GM19463 (cell line): ENCODE data around the gene SPX.

ENCODE experiments used
- ATAC-seq: cut with Tn5 transposase; IDR thresholded peaks from one replicate; pipeline ENCODE4 v1.9.1; 2021; ENCODE audit warnings: mild to moderate bottlenecking, moderate library complexity; ENCODE audit not compliant: unreplicated experiment

Gene SPX

GRCh38 chr12:21526053-21526452, at the start of gene SPX:
Gene SPX (plus strand): TSS chr12:21526296. CDS start chr12:21526473, 177 bp downstream.
- ATAC-seq = no peak

DNA sequence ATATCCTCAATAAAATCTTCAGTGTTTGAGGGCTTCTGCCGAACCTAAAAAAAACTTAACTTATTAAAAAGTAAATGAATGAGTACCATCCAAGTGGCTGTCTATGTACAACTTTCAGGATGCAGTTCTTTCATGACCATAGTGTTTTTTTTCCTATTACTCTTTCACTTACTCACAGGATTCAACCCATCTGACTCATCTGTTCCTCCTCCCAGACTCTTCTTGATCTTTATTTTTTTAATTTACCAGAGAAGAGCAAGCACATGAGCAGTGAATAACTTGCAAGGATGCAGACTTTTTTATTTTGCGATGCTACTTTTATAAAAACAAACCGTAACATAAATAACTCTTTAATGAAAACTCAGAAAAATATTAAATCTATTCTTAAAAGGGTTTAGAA, 49.1 kb upstream of the SPX start:
- ATAC-seq = no peak

GRCh38 chr12:21478756-21479455, 47.2 kb upstream of the SPX start:
- ATAC-seq = no peak

DNA sequence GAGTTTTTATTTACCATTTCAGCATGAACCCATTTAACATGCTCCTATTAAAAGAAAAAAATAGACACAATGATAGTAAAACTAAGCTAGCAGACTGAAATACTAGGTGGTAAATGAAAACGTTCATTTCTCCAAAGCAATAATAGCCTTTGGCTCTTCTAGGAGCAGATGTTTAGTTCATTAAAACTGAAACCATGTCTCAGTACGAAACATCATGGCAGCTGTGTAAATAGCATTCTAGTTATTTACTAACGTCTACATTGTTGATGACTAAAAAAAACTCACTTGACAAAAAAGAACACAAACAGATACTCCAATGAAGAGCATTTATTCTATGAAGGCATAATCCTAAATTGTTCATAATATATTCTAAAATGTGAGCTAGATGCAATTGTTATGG, 42.6 kb upstream of the SPX start:
- no peak for ATAC-seq

DNA sequence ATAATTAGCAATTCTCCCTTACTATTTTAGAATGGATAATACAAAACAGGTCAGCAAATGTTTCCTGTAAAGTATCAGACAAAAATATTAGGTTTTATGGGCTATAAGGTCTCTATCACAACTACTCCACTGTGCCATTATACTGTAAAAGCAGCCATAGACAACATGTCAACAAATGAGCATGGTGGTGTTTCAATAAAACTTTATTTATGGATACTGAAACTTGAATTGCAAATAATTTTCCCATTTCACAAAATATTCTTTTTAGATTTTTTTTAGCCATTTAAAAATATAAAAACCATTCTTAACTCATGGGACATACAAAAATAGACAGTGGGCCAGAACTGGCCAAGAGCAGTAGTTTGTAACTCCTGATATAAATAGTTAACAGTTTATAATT, 40.1 kb upstream of the SPX start:
- ATAC-seq = no peak

GRCh38 chr12:21499765-21500164, 26.3 kb upstream of the SPX start:
- ATAC-seq = no peak

- peak; percentile 0 for ATAC-seq
These were observed 25.3 kb upstream of the SPX start for GRCh38 chr12:21500786-21501257.

- peak; percentile 97 for ATAC-seq
These were observed 24.6 kb upstream of the SPX start, which contains the start of the genes GOLT1B and RECQL for GRCh38 chr12:21501258-21502163. Gene GOLT1B (plus strand): TSS chr12:21501789. CDS start chr12:21501924, 135 bp downstream. Gene RECQL (minus strand): TSS chr12:21501635. CDS start chr12:21499570, 2,065 bp downstream.

GRCh38 chr12:21502164-21502496, 24.0 kb upstream of the SPX start:
- ATAC-seq = peak; percentile 2

GRCh38 chr12:21502872-21503271, 23.2 kb upstream of the SPX start:
- no peak for ATAC-seq

GRCh38 chr12:21505888-21506287, 20.2 kb upstream of the SPX start:
- no peak for ATAC-seq

DNA sequence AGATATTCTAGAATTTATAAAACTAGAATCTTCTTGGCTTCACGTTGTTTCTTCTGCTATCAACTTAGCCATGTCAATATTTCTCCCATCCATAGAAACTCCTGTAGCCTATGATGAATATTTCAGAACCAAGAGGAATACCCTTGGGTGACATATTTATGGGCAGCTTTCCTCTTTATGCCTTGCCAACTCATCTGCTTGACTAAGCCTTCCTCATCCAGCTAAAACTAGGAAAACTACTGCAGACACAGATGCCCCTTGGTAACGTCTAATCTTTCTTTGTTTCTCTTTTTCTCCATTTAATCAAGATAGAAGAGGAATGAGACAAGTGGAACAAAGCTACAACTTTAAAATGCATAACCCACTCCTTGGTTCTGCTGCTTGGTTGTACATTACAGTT, 18.2 kb upstream of the SPX start:
- no peak for ATAC-seq

- peak; percentile 94 for ATAC-seq
These were observed 16.3 kb upstream of the SPX start for GRCh38 chr12:21509768-21510167.

DNA sequence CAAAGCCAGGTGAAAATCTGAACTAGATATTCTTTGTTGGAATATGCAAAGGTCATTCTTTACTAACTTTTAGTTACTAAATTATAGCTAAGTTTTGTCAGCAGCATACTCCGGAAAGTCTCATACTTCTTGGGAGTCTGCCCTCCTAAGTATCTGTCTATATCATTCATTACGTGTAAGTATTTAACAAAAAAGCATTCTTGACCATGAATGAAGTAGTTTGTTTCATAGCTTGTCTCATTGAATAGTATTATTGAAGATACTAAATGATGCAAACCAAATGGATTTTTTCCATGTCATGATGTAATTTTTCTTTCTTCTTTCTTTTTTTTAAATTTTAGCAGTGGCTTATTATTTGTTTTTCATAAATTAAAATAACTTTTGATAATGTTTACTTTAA, 9.8 kb upstream of the SPX start:
- no peak for ATAC-seq

- no peak for ATAC-seq
These were observed 7.6 kb upstream of the SPX start for GRCh38 chr12:21518451-21518850.

- no peak for ATAC-seq
These were observed 4.6 kb upstream of the SPX start for GRCh38 chr12:21521541-21521940.

- no peak for ATAC-seq
These were observed 2.9 kb upstream of the SPX start for GRCh38 chr12:21523148-21523547.

GRCh38 chr12:21526721-21527345, 737 bp downstream of the SPX start:
- ATAC-seq = no peak

GRCh38 chr12:21527451-21528180, 1.5 kb downstream of the SPX start:
- ATAC-seq = peak; percentile 97

- no peak for ATAC-seq
These were observed 2.9 kb downstream of the SPX start for GRCh38 chr12:21528953-21529352.

GRCh38 chr12:21529456-21529855, 3.4 kb downstream of the SPX start:
- no peak for ATAC-seq
